ENCODE results near the gene KRTAP3-3.

DNA sequence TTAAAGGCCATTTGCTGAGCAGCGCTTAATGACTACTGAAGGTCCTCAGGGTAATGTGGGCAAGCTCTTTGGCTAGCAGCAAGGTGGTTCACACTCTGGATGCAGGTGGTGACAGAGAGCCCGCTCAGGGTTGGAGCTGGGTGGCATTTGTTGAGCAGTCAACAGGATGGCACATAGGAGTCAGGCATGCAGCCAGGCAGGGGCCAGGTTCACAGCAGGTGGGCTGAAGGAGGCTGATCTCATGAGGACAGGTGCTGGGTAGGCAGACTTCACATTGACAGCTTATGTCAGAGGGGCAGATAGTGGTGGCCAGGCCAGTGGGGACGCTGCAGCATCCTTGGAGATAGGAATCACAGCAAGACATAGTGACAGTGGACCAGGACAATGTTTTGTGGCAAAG, 10.4 kb upstream of the KRTAP3-3 start:
- TF ChIP-seq, protein P1, sequence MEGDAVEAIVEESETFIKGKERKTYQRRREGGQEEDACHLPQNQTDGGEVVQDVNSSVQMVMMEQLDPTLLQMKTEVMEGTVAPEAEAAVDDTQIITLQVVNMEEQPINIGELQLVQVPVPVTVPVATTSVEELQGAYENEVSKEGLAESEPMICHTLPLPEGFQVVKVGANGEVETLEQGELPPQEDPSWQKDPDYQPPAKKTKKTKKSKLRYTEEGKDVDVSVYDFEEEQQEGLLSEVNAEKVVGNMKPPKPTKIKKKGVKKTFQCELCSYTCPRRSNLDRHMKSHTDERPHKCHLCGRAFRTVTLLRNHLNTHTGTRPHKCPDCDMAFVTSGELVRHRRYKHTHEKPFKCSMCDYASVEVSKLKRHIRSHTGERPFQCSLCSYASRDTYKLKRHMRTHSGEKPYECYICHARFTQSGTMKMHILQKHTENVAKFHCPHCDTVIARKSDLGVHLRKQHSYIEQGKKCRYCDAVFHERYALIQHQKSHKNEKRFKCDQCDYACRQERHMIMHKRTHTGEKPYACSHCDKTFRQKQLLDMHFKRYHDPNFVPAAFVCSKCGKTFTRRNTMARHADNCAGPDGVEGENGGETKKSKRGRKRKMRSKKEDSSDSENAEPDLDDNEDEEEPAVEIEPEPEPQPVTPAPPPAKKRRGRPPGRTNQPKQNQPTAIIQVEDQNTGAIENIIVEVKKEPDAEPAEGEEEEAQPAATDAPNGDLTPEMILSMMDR (IDR thresholded peaks at IDR 0.05), result no peak
- TF ChIP-seq ZNF138 (CRISPR knock-in tag; conservative IDR thresholded peaks at IDR 0.05) (no peak), NR3C1 (CRISPR knock-in tag; conservative IDR thresholded peaks at IDR 0.05; ENCODE audit: low read depth) (no peak), ZNF396 (CRISPR knock-in tag; IDR thresholded peaks at IDR 0.05; ENCODE audit: borderline replicate concordance) (no peak), FOXK1 (CRISPR knock-in tag; IDR thresholded peaks at IDR 0.05) (no peak), ERG (CRISPR knock-in tag; IDR thresholded peaks at IDR 0.05) (no peak), CREM (CRISPR knock-in tag; IDR thresholded peaks at IDR 0.05) (no peak), GABPB1 (CRISPR knock-in tag; IDR thresholded peaks at IDR 0.05) (no peak), TEAD4 (CRISPR knock-in tag; IDR thresholded peaks at IDR 0.05) (no peak), MXD4 (CRISPR knock-in tag; IDR thresholded peaks at IDR 0.05; ENCODE audit: borderline replicate concordance) (no peak)
- TF ChIP-seq, protein P2, sequence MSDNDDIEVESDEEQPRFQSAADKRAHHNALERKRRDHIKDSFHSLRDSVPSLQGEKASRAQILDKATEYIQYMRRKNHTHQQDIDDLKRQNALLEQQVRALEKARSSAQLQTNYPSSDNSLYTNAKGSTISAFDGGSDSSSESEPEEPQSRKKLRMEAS (CRISPR knock-in tag; IDR thresholded peaks at IDR 0.05), result no peak

Data from WTC11 (cell line).